Glutamatergic neuron (in vitro differentiated cells): ENCODE results near the gene PKN3. TPM values are rescaled to one million over a fixed set of nuclear protein-coding genes. Genes with fewer than 3 reads are reported as not detected.
A peak's percentile ranks its signal among the peaks of the same experiment; 100 is the strongest.

Experiments
- DNase-seq: peaks from one replicate; pipeline ENCODE4 v3.0.0; 2022
- H3K27ac Mint-ChIP-seq: one replicate; pipeline ENCODE4 v1.8.0; 2020; ENCODE audit warnings: mild to moderate bottlenecking, mixed read lengths, inconsistent platforms; ENCODE audit not compliant: unreplicated experiment
- H3K27me3 Mint-ChIP-seq: one replicate; pipeline ENCODE4 v1.8.0; 2020; ENCODE audit warnings: mild to moderate bottlenecking, moderate library complexity, mixed read lengths, inconsistent platforms; ENCODE audit not compliant: unreplicated experiment
- H3K36me3 Mint-ChIP-seq: one replicate; pipeline ENCODE4 v1.8.0; 2020; ENCODE audit warnings: mild to moderate bottlenecking, mixed read lengths, inconsistent platforms; ENCODE audit not compliant: unreplicated experiment
- H3K4me1 Mint-ChIP-seq: one replicate; pipeline ENCODE4 v1.8.0; 2020; ENCODE audit warnings: mild to moderate bottlenecking, low read depth, mixed read lengths, inconsistent platforms; ENCODE audit not compliant: unreplicated experiment
- H3K4me3 Mint-ChIP-seq: one replicate; pipeline ENCODE4 v1.8.0; 2020; ENCODE audit warnings: mild to moderate bottlenecking, mixed read lengths, inconsistent platforms; ENCODE audit not compliant: unreplicated experiment
- H3K9me3 Mint-ChIP-seq: one replicate; pipeline ENCODE4 v1.8.0; 2020; ENCODE audit warnings: mild to moderate bottlenecking, moderate library complexity, mixed read lengths, inconsistent platforms; ENCODE audit not compliant: unreplicated experiment
- total RNA-seq: library from RNA; stranded (reverse); fragmentation: NEBNext Ultra II Directional; extraction: Animal tissue kit (Norgen Biotek cat#: 25700); gene quantifications from one replicate; pipeline ENCODE4 v1.2.1, GENCODE V29; 2021; ENCODE audit not compliant: unreplicated experiment
- TF ChIP-seq, protein P1 (sequence below): fragments of 200-600 bp; sonication (generic); IDR thresholded peaks from one replicate; pipeline ENCODE4 v1.5.0; 2021; ENCODE audit not compliant: partially characterized antibody, unreplicated experiment

Gene PKN3
- total RNA-seq, 1 donor from 2014 or later = 4.3 TPM

DNA sequence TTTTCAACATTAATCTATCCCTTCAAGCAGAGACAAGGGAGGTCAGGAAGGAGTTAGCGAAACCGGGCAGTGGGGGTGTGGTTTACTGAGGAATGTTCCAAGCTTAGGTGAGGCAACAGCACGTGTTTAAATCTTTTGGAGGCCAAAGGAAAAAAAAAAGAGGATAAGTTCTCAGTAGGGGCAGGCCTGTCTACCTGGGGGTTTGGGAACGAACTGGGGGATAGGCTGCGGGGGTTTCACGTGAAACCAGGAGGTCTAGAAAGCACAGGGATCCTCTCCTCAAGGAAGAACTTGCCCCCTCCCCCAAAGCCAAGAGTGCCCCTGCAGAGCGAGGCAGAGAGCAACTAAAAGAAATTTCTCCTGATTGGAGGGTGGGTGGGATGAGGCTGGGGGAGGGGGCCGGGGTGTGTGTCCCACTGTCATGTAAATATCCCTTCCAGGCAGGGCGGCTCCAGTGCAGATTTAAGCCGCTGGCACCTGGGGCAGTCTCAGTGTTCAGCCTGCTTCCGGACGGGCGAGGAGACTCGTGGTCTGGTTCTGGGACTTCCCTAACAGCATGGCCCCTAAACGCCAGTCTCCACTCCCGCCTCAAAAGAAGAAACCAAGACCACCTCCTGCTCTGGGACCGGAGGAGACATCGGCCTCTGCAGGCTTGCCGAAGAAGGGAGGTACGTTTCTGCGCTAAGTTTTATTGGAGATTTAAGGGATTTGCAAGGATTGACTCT, 18.8 kb upstream of the PKN3 start:
- H3K4me3 Mint-ChIP-seq = peak overlapping the region; percentile 91
- peaks cover 9% of the 10 kb centered on the region for H3K9me3 Mint-ChIP-seq
- H3K4me1 Mint-ChIP-seq = peaks cover 11% of the 10 kb centered on the region
- no peaks in the 10 kb centered on the region for H3K36me3 Mint-ChIP-seq
- peak; percentile 32 for DNase-seq
- peak overlapping the region; percentile 74 for H3K27ac Mint-ChIP-seq
- H3K27me3 Mint-ChIP-seq = peaks cover 9% of the 10 kb centered on the region
- TF ChIP-seq, protein P1, sequence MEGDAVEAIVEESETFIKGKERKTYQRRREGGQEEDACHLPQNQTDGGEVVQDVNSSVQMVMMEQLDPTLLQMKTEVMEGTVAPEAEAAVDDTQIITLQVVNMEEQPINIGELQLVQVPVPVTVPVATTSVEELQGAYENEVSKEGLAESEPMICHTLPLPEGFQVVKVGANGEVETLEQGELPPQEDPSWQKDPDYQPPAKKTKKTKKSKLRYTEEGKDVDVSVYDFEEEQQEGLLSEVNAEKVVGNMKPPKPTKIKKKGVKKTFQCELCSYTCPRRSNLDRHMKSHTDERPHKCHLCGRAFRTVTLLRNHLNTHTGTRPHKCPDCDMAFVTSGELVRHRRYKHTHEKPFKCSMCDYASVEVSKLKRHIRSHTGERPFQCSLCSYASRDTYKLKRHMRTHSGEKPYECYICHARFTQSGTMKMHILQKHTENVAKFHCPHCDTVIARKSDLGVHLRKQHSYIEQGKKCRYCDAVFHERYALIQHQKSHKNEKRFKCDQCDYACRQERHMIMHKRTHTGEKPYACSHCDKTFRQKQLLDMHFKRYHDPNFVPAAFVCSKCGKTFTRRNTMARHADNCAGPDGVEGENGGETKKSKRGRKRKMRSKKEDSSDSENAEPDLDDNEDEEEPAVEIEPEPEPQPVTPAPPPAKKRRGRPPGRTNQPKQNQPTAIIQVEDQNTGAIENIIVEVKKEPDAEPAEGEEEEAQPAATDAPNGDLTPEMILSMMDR = no peak

DNA sequence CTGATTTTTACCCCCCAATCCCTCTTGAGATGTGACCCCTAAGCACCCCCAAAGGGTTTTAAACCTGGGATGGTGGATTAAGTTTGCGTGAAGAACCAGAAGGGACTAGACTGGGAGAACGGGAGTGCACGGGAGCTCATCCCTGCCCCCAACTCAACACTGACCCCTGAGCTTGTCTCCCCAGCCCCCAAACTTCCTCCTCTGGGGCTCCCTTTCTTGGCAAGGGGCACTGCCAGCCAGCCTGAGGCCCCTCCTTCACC, 18.3 kb upstream of the PKN3 start:
- peaks cover 9% of the 10 kb centered on the region for H3K27me3 Mint-ChIP-seq
- peak overlapping the region; percentile 91 for H3K4me3 Mint-ChIP-seq
- peaks cover 9% of the 10 kb centered on the region for H3K9me3 Mint-ChIP-seq
- TF ChIP-seq, protein P1 = no peak
- peaks cover 11% of the 10 kb centered on the region for H3K4me1 Mint-ChIP-seq
- peak overlapping the region; percentile 33 for H3K27ac Mint-ChIP-seq
- no peaks in the 10 kb centered on the region for H3K36me3 Mint-ChIP-seq
- DNase-seq = no peak

DNA sequence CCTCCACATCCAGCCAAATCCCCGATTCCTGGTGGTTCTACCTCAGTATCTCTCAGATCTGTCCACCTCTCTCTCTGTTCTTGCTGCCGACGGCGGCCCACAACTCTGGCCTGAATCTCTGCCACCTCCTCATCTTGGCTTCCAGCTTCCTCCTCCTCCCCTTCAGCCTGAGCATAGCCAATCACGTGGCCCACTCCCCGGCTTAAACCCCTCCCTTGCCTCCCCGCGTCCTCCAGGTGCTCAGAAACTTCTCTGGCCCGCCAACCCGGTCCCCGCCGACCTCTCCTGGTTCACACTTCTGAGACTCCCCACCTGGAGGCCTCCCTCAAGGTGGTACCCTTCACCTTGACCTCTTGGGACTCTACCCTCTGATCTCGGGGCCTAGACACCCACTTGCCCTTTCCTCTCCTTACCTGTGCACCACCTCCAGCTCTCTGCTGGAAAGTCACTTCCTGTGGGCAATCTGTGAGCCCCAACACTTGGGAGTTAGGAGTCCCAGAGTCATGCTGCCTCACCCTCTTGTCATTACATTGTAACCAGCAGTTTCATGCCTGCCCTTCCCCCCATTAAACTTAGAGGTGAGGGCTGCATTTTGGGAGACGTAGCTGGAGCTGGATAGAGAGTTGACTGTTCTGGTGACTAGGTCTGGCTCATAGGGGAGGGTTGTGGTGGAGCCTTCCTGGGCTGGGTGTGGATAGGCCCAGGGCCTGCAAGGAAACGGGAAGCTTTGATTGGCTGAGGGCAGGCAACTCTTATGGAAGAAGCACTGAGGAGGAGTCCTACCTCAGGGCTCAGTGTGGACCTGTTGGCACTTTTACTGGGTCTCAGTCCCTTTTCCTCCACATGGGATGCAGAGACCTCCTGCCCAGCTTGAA, 17.7 kb upstream of the PKN3 start:
- Mint-ChIP-seq H3K9me3 (peaks cover 9% of the 10 kb centered on the region), H3K4me3 (peak overlapping the region; percentile 91), H3K27me3 (peaks cover 9% of the 10 kb centered on the region), H3K36me3 (no peaks in the 10 kb centered on the region), H3K27ac (no peak overlapping the region), H3K4me1 (peaks cover 11% of the 10 kb centered on the region)
- DNase-seq = peak; percentile 30
- TF ChIP-seq, protein P1 = no peak

DNA sequence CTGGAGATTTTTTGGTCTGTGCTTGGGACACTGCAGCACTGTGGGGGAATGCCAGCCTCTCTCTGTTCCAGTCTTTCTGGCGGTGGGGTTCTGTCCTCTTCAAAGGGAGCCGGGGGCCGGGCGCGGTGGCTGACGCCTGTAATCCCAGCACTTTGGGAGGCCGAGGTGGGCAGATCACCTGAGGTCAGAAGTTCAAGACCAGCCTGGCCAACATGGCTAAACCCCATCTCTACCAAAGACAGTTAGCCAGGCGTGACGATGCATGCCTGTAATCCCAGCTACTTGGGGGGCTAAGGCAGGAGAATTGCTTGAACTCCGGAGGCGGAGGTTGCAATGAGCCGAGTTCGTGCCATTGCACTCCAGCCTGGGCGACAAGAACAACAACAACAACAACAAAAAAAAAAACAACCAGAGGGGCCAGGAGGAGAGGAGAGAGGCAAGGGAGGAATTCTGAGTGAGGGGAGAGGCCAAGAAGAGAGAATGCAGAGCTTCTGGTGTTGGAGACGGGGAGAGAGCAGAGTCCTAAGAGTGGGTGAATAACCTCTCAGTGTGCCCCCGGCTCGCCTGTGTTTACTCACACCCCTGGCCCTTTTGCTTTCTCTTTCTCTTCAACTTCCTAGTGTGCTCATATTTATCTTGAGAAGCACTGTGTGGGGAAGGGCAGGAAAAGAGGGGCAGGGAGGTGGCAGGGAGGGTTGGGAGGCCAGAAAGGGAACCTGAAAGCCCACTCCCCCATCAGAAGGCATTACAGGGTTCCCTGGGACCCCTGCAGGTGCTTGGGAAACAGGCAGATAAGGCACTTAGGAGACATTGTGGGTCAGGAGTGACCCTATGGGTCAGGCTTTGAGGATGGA, 16.4 kb upstream of the PKN3 start:
- H3K4me1 Mint-ChIP-seq = peaks cover 11% of the 10 kb centered on the region

More for the DNA sequence above, 16.4 kb upstream of the PKN3 start:
- H3K27me3 Mint-ChIP-seq = peaks cover 15% of the 10 kb centered on the region
- peaks cover 14% of the 10 kb centered on the region for H3K9me3 Mint-ChIP-seq
- H3K4me3 Mint-ChIP-seq = peak overlapping the region; percentile 5
- no peak for DNase-seq
- TF ChIP-seq, protein P1 = no peak
- peaks cover 4% of the 10 kb centered on the region for H3K36me3 Mint-ChIP-seq
- H3K27ac Mint-ChIP-seq = peak overlapping the region; percentile 33
